Placental pericyte (primary cell): ENCODE data around the gene PLPP7. TPM values are rescaled to one million over a fixed set of nuclear protein-coding genes. Genes with fewer than 3 reads are reported as not detected.

Experiments used
- total RNA-seq: library from RNA; depleted of rRNA; stranded (reverse); fragments of >200 nt; gene quantifications from 2 replicates; pipeline ENCODE4 v1.2.3, GENCODE V29; 2012

PLPP7 gene
- total RNA-seq: 4.3 and 5.5 TPM in 2 replicates

DNA sequence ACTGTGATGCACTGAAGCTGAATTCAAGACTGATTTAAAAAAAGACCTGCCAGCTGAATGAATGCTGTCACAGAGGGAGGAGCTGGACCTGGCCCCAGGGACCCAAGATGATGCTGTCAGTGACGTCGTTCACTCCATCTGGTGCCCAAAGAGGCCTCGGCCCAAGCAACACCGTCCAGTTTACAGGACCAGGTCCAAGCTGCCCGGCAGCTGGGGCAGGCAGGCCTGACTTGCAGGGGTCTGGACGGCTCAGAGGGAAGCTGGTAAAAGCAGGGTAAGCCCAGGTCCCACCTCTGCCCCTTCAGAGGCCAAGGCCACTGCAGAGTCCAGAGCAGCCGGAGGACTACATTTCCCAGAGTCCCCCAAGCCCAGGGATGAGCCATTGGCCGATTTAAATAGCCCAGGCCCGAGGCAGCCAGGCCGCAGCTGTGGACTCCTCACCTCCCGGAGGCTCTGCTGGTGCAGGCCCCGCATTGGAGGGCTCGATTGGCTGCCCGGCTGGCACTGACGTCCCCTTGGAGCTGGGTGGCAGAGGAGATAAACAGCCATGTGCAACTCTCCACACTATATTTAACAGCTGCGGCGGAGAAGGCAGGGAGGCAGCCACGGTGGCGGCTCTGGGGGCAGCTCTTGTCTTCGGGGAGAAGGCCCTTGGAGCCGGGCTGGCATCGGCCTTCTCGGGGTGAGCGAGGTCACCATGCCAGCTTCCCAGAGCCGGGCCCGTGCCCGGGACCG is at the start of gene PLPP7:
TSS of gene PLPP7 (plus strand) at position 423 of the 735 bp plus-strand sequence. CDS start at position 698, 275 bp downstream.

DNA sequence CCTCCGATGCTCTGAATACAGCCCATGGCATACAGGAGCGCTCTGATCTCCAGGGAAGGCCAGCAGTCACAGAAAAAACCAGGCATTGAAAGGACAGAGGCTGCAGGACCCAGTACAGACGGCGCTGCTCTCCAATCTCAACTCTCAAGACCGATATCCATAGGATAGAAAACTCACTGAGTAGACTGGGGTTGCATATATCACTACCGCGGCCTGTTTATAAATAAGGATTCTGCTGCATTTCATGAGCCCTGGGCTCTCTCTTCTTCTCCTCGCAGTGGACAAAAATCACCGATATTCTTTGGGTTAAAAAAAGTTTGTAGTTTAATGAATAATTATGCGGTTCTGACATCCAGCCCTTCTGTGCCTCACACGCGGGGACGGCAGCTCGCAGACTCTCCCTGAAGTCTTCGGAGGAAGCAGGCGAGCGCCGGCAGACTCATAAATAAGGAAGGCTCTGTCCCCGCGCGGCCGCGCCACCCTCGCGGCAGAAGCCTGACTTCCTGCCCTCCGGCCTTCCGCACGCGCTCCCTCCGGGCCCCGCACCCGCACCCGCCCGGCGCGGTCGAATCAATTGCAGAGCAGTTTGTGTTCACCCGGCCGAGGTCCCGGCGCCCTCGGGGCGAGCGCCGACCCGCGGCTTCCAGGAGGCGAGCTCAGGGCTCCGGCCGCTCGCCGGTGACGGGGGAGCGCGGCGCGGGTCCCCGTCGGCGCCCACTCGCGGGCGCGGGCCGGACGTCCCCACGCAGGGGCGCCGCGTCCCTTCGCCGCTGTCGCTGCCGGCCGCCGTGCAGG is 13.2 kb upstream of the PLPP7 start, which contains the start of gene FAM78A:
TSS of gene FAM78A (minus strand) at position 417 of the 795 bp plus-strand sequence. CDS start at position 86, 331 bp downstream.

Other genes with a start within 250 kb of the PLPP7 start
- gene AIF1L, start 193.2 kb upstream of the PLPP7 start, total RNA-seq: 0.14 and 0.22 TPM in 2 replicates
- 15.8 and 27.6 TPM in 2 replicates for gene NUP214, start 164.1 kb upstream of the PLPP7 start, total RNA-seq
- 0.44 and 0.86 TPM in 2 replicates for gene FAM78A, start 13.2 kb upstream of the PLPP7 start, total RNA-seq
- 75.0 and 109 TPM in 2 replicates for gene PRRC2B, start 104.4 kb downstream of the PLPP7 start, total RNA-seq
- gene POMT1, start 213.2 kb downstream of the PLPP7 start, total RNA-seq: 33.5 and 42.9 TPM in 2 replicates
- 19.9 and 27.9 TPM in 2 replicates for gene UCK1, start 241.5 kb downstream of the PLPP7 start, total RNA-seq